ENCODE measurements around the gene LHX3. TPM values are rescaled to one million over a fixed set of nuclear protein-coding genes. Genes with fewer than 3 reads are reported as not detected.

The LHX3 gene
- total RNA-seq, 1 donor from 2014 or later: not detected

DNA sequence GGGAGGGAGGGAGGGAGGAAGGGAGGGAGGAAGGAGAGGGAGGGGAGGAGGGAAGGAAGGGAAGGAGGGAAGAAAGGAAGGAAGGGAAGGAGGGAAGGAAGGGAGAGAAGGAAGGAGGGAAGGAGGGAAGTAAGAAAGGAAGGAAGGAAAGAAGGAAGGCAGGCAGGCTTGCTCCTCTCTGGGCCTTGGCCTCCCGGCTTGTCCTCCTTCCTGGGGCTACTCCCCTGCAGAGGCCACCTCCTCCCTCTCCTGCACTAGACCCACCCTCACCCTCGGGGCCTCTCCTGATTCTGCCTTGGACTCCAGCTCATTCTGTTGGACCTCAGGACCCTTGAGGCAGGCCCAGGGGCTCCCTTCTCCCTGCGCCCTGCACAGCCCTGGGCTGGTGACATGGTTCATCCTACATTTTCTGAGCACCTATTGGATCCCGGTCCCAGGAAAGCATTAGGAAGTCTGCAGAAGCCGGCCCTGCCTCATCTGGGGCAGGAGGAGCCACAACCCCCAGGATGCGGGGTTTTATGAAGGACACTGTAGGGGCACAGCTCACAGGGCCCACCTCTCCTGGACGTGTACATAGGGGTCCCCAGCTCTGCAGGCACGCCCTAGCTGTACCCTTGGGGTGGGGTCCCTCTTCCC is 23.0 kb downstream of the LHX3 start:
- Histone ChIP-seq H3K79me2 (ENCODE audit: low read depth) (no peaks in the 10 kb centered on the region), H3F3A (ENCODE audit: low read depth) (peaks cover 5% of the 10 kb centered on the region), H3K4me2 (no peak overlapping the region), H3K9me3 (ENCODE audit: low read depth) (no peaks in the 10 kb centered on the region), H3K27me3 (no peaks in the 10 kb centered on the region), H3K4me1 (peaks cover 23% of the 10 kb centered on the region), H2AFZ (replicated peaks) (no peak overlapping the region), H3K4me3 (no peak overlapping the region), H3K36me3 (no peaks in the 10 kb centered on the region), H4K20me1 (ENCODE audit: low read depth) (no peaks in the 10 kb centered on the region), H3K27ac (no peak overlapping the region), H3K9ac (no peak overlapping the region)
- Mint-ChIP-seq H3K9me3 (no peaks in the 10 kb centered on the region), H3K27ac (no peak overlapping the region), H3K4me1 (peaks cover 21% of the 10 kb centered on the region), H3K27me3 (ENCODE audit: insufficient read depth, low read depth) (peaks cover 4% of the 10 kb centered on the region), H3K36me3 (no peaks in the 10 kb centered on the region), H3K4me3 (no peak overlapping the region)
- TF ChIP-seq, protein P1, sequence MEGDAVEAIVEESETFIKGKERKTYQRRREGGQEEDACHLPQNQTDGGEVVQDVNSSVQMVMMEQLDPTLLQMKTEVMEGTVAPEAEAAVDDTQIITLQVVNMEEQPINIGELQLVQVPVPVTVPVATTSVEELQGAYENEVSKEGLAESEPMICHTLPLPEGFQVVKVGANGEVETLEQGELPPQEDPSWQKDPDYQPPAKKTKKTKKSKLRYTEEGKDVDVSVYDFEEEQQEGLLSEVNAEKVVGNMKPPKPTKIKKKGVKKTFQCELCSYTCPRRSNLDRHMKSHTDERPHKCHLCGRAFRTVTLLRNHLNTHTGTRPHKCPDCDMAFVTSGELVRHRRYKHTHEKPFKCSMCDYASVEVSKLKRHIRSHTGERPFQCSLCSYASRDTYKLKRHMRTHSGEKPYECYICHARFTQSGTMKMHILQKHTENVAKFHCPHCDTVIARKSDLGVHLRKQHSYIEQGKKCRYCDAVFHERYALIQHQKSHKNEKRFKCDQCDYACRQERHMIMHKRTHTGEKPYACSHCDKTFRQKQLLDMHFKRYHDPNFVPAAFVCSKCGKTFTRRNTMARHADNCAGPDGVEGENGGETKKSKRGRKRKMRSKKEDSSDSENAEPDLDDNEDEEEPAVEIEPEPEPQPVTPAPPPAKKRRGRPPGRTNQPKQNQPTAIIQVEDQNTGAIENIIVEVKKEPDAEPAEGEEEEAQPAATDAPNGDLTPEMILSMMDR (IDR thresholded peaks at IDR 0.05): no peak
- TF ChIP-seq EZH2phosphoT487 (IDR thresholded peaks at IDR 0.05) (no peak), EZH2 (IDR thresholded peaks at IDR 0.05) (no peak)
- DNase-seq (ENCODE audit: low spot score): no peak

DNA sequence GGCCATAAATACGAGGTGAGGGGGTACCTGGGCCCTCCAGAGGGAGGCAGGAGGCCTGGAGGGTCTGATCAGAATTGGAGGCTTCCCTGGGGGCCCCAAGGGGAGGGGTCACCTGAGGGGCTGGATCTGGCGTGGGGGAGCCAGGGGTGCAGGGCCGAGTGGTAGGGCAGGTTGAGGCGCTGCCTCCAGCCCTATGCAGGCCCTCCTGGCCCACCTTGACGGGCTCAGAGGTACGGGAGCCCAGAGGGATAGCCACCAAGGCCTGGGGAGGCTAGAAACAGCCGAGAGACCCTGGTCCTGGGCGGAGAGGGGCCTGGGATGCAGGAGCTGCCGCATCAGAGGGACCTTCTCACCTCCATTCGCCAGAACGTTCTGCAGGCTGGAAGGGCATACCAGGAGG is 24.3 kb downstream of the LHX3 start:
- TF ChIP-seq EZH2 (IDR thresholded peaks at IDR 0.05) (no peak), EZH2phosphoT487 (IDR thresholded peaks at IDR 0.05) (no peak)
- TF ChIP-seq, protein P1 (IDR thresholded peaks at IDR 0.05): no peak
- no peak for DNase-seq (ENCODE audit: low spot score)
- H3K4me3 Mint-ChIP-seq: no peak overlapping the region

DNA sequence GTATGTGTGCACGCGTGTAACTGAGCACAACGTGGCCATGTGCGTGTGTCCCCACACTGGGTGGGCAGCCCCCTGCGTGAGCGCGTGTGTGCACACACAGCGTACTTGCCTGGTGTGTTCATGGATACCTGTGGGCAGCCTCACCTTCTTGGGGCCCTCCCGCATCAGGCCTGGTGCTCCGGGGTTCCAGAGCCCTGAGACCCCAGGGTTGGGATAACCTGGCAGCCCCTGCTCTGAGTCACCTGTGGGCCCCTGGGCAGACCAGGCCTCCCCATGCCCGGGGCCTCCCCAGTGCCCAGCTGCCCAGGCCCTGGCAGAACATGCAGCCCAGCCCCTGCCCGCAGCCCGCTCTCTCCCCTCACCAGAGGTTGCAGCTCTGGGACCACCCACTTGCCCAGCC is 25.2 kb downstream of the LHX3 start:
- H2AFZ ChIP-seq (replicated peaks): no peak overlapping the region
- no peaks in the 10 kb centered on the region for H3K27me3 ChIP-seq
- no peaks in the 10 kb centered on the region for H3K36me3 ChIP-seq
- Mint-ChIP-seq H3K36me3 (no peaks in the 10 kb centered on the region), H3K27ac (no peak overlapping the region), H3K4me1 (peaks cover 19% of the 10 kb centered on the region), H3K27me3 (ENCODE audit: insufficient read depth, low read depth) (peaks cover 4% of the 10 kb centered on the region), H3K4me3 (no peak overlapping the region), H3K9me3 (no peaks in the 10 kb centered on the region)
- TF ChIP-seq EZH2 (IDR thresholded peaks at IDR 0.05): no peak
- TF ChIP-seq, protein P1 (IDR thresholded peaks at IDR 0.05): no peak
- no peak for TF ChIP-seq EZH2phosphoT487 (IDR thresholded peaks at IDR 0.05)
- peaks cover 16% of the 10 kb centered on the region for H3F3A ChIP-seq (ENCODE audit: low read depth)
- H3K9ac ChIP-seq: no peak overlapping the region
- no peaks in the 10 kb centered on the region for H3K9me3 ChIP-seq (ENCODE audit: low read depth)
- no peak for DNase-seq (ENCODE audit: low spot score)
- H3K4me1 ChIP-seq: peaks cover 32% of the 10 kb centered on the region
- peaks cover 10% of the 10 kb centered on the region for H4K20me1 ChIP-seq (ENCODE audit: low read depth)
- peak overlapping the region; percentile 4 for H3K4me2 ChIP-seq
- no peaks in the 10 kb centered on the region for H3K79me2 ChIP-seq (ENCODE audit: low read depth)
- H3K4me3 ChIP-seq: no peak overlapping the region
- no peak overlapping the region for H3K27ac ChIP-seq

More for the DNA sequence above, 24.3 kb downstream of the LHX3 start:
- H3K36me3 ChIP-seq: no peaks in the 10 kb centered on the region
- H3K4me3 ChIP-seq: no peak overlapping the region
- Mint-ChIP-seq H3K27me3 (ENCODE audit: insufficient read depth, low read depth) (peaks cover 4% of the 10 kb centered on the region), H3K9me3 (no peaks in the 10 kb centered on the region), H3K4me1 (peaks cover 23% of the 10 kb centered on the region), H3K36me3 (no peaks in the 10 kb centered on the region), H3K27ac (no peak overlapping the region)
- H4K20me1 ChIP-seq (ENCODE audit: low read depth): peaks cover 2% of the 10 kb centered on the region
- H3K4me1 ChIP-seq: peaks cover 29% of the 10 kb centered on the region
- H3F3A ChIP-seq (ENCODE audit: low read depth): peaks cover 8% of the 10 kb centered on the region
- no peak overlapping the region for H2AFZ ChIP-seq (replicated peaks)
- H3K4me2 ChIP-seq: no peak overlapping the region
- no peaks in the 10 kb centered on the region for H3K27me3 ChIP-seq
- no peaks in the 10 kb centered on the region for H3K9me3 ChIP-seq (ENCODE audit: low read depth)
- no peak overlapping the region for H3K27ac ChIP-seq
- no peak overlapping the region for H3K9ac ChIP-seq
- H3K79me2 ChIP-seq (ENCODE audit: low read depth): no peaks in the 10 kb centered on the region
